ENCODE results near the gene KRT3. TPM values are rescaled to one million over a fixed set of nuclear protein-coding genes. Genes with fewer than 3 reads are reported as not detected.

Gene KRT3
- total RNA-seq, 1 donor from 2014 or later: not detected

DNA sequence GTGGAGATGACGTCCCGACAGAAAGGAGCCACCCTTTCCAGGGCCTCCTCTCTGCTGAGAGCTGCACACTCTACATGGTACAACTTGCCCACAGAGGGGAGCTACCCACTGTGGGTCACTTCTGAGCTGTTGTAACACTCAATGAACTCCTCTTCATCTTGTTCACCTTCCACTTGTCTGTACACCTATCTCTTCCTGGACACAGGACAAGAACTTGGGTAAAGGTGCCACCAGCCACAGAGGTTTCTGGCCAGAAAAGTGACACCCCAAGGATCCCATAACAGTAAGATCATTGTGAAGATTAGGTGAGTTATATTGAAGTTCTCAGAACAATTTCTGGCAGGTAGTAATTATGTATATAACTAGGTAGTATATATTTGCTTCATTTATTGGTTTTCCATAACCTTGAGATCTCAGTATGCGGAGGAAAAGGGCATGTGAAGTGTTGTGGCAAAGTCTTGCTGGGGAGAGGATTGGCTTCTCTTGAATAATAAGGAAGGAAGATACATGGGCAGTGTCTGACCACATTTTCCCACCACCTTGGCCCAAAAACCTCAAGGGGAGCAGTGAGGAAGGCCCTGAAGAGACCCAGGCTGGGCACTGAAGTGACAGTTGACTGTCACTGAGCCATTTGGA lies 53.0 kb downstream of the KRT3 start:
- CTCF ChIA-PET: no interaction called here

DNA sequence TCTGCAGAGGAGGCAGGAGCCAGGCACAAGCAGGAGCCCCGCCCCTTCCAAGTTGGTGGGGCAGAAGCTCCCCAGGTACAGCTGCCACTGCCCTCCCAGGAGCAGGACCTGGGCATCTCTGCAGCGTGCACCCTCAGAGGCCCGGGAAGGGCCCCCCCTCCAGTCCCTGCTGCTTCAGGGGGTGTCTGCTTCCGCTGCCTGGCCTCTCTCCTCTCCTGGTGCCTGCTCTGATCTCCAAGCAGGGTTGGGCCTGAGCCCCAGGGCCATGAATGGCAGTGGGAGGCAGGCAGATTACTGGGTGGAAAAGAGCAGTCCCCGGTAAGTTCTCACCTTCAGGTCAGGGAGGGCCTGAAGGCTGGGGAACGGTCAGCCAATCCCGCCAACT lies 53.7 kb downstream of the KRT3 start:
- TF ChIP-seq, protein P1, sequence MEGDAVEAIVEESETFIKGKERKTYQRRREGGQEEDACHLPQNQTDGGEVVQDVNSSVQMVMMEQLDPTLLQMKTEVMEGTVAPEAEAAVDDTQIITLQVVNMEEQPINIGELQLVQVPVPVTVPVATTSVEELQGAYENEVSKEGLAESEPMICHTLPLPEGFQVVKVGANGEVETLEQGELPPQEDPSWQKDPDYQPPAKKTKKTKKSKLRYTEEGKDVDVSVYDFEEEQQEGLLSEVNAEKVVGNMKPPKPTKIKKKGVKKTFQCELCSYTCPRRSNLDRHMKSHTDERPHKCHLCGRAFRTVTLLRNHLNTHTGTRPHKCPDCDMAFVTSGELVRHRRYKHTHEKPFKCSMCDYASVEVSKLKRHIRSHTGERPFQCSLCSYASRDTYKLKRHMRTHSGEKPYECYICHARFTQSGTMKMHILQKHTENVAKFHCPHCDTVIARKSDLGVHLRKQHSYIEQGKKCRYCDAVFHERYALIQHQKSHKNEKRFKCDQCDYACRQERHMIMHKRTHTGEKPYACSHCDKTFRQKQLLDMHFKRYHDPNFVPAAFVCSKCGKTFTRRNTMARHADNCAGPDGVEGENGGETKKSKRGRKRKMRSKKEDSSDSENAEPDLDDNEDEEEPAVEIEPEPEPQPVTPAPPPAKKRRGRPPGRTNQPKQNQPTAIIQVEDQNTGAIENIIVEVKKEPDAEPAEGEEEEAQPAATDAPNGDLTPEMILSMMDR (IDR thresholded peaks at IDR 0.05): no peak
- Mint-ChIP-seq H3K9me3 (no peaks in the 10 kb centered on the region), H3K27me3 (peaks cover 18% of the 10 kb centered on the region), H3K36me3 (ENCODE audit: low read depth) (no peaks in the 10 kb centered on the region), H3K27ac (no peak overlapping the region), H3K4me3 (no peak overlapping the region), H3K4me1 (no peaks in the 10 kb centered on the region)
- DNase-seq: no peak
- ChIA-PET POLR2A (no interaction called here), CTCF (no interaction called here)
- intact Hi-C loops (cut with micrococcal nuclease): no loop called here
- no peak for ATAC-seq (ENCODE audit: low read depth)

More for the DNA sequence above, 53.0 kb downstream of the KRT3 start:
- ATAC-seq (ENCODE audit: low read depth): no peak
- DNase-seq: no peak
- POLR2A ChIA-PET: no interaction called here
- no peak overlapping the region for H3K4me3 Mint-ChIP-seq
- TF ChIP-seq, protein P1 (IDR thresholded peaks at IDR 0.05): no peak
- no peaks in the 10 kb centered on the region for H3K36me3 Mint-ChIP-seq (ENCODE audit: low read depth)
- intact Hi-C loops (cut with micrococcal nuclease): no loop called here
- H3K27ac Mint-ChIP-seq: no peak overlapping the region
- H3K27me3 Mint-ChIP-seq: peaks cover 20% of the 10 kb centered on the region
- no peaks in the 10 kb centered on the region for H3K9me3 Mint-ChIP-seq
- H3K4me1 Mint-ChIP-seq: no peaks in the 10 kb centered on the region

DNA sequence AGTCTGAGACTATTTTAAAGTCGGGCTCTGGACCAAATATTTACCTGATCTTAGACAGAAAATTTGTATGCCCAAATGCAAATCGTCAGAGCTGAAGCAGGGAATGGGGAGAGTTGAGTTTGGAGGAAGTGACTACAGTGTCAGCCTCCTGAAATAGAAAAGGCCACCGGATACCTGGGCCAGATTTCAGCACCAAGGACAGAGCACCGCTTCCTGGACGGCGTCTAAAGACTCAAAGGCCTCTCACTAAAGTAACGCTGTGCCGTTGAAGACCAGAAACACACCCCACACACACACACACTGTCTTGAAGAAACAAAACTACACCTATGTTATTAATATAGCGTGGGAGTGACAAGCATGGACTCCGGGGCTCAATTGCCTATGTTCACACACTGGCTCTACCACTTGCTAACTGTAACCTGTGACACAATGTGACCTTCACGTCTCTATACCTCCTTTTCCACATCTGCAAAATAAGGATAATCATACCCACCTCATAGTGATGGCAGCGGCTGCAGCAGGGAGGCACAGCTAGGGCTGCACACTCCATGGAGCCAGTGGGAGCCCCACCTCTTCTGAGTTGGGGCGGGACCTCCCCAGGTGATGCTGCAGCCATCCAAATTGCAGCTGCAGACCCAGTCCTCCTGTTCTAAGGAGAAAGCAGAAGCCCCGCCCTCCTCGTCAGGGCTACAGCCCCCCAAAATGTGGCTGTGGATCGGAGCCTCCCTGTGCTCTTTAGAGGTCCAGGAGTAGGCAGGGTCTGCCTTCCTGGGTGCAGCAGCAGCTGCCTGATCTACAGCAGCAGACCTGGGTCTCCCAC lies 54.3 kb downstream of the KRT3 start:
- intact Hi-C loops (cut with micrococcal nuclease): no loop called here
- DNase-seq (no peak), ATAC-seq (ENCODE audit: low read depth) (no peak)
- H3K4me3 Mint-ChIP-seq: no peak overlapping the region
- CTCF ChIA-PET: no interaction called here
- H3K27me3 Mint-ChIP-seq: peaks cover 18% of the 10 kb centered on the region
- H3K9me3 Mint-ChIP-seq: no peaks in the 10 kb centered on the region
- TF ChIP-seq, protein P1 (IDR thresholded peaks at IDR 0.05): no peak
- H3K4me1 Mint-ChIP-seq: no peaks in the 10 kb centered on the region
- no peaks in the 10 kb centered on the region for H3K36me3 Mint-ChIP-seq (ENCODE audit: low read depth)
- POLR2A ChIA-PET: no interaction called here
- no peak overlapping the region for H3K27ac Mint-ChIP-seq

DNA sequence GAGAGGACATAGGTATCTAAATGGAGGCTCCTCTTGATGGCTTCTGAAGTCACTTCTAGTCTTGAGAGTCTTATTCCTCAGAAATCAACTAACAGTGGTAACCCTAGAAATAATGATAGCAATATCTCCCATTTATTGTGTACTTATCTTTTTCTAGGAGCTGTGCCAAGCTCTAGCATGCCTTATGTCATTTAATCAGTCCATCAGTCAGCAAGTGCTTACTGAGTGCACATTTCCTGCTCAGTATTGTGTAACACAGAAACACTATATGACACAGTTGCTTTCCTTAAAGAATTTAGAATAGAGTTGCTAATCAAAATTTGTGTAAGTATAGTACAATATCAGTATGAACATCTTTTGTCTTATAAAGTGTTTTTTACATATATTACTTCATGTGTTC lies 55.3 kb downstream of the KRT3 start:
- intact Hi-C loops (cut with micrococcal nuclease): no loop called here
- Mint-ChIP-seq H3K27ac (no peak overlapping the region), H3K27me3 (peaks cover 18% of the 10 kb centered on the region), H3K4me1 (no peaks in the 10 kb centered on the region), H3K36me3 (ENCODE audit: low read depth) (no peaks in the 10 kb centered on the region), H3K4me3 (no peak overlapping the region), H3K9me3 (no peaks in the 10 kb centered on the region)
- no peak for DNase-seq
- TF ChIP-seq, protein P1 (IDR thresholded peaks at IDR 0.05): no peak
- ATAC-seq (ENCODE audit: low read depth): no peak
- ChIA-PET CTCF (no interaction called here), POLR2A (no interaction called here)

DNA sequence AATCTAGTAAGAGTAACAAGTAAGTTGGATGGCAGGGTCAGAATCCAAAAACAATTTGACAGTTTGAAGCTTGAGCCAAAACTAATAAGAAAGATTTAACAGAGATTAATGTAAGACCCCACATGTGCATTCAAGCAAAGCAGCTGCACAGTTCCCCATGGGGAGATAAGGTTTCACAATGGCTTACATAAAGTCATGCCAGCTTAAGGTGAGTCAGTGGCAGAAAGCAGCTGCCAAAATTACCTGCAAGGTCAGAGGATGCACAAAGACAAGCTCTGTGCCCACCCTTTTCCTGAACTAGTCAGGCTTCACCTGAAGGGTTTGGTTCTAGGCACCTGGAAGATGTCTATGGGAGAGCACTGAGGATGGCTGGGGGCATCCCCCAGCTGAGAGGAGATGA lies 56.0 kb downstream of the KRT3 start:
- TF ChIP-seq, protein P1 (IDR thresholded peaks at IDR 0.05): no peak
- DNase-seq: no peak
- ChIA-PET CTCF (no interaction called here), POLR2A (no interaction called here)
- H3K27ac Mint-ChIP-seq: no peak overlapping the region
- no peak for ATAC-seq (ENCODE audit: low read depth)
- peaks cover 18% of the 10 kb centered on the region for H3K27me3 Mint-ChIP-seq
- no peak overlapping the region for H3K4me3 Mint-ChIP-seq
- H3K36me3 Mint-ChIP-seq (ENCODE audit: low read depth): no peaks in the 10 kb centered on the region
- no peaks in the 10 kb centered on the region for H3K4me1 Mint-ChIP-seq
- intact Hi-C loops (cut with micrococcal nuclease): no loop called here
- no peaks in the 10 kb centered on the region for H3K9me3 Mint-ChIP-seq

Other genes starting within 250 kb of the KRT3 start
- gene KRT71, start 243.0 kb downstream of the KRT3 start, total RNA-seq: not detected in 2 replicates
- not detected in 2 replicates for gene KRT74, start 222.3 kb downstream of the KRT3 start, total RNA-seq
- not detected in 2 replicates for gene KRT72, start 194.7 kb downstream of the KRT3 start, total RNA-seq
- gene KRT73, start 177.6 kb downstream of the KRT3 start, total RNA-seq: not detected in 2 replicates
- gene KRT2, start 143.9 kb downstream of the KRT3 start, total RNA-seq: not detected in 2 replicates
- not detected in 2 replicates for gene KRT1, start 115.7 kb downstream of the KRT3 start, total RNA-seq
- not detected in 2 replicates for gene KRT77, start 92.6 kb downstream of the KRT3 start, total RNA-seq
- gene KRT76, start 18.8 kb downstream of the KRT3 start, total RNA-seq: not detected in 2 replicates
- gene KRT4, start 18.0 kb upstream of the KRT3 start, total RNA-seq: not detected in 2 replicates
- gene KRT79, start 38.2 kb upstream of the KRT3 start, total RNA-seq: not detected in 2 replicates
- not detected in 2 replicates for gene KRT78, start 52.9 kb upstream of the KRT3 start, total RNA-seq
- gene KRT8, start 109.0 kb upstream of the KRT3 start, total RNA-seq: 0.33 and 0.34 TPM in 2 replicates
- 3.9 and 4.7 TPM in 2 replicates for gene KRT18, start 153.0 kb upstream of the KRT3 start, total RNA-seq
- gene EIF4B, start 210.3 kb upstream of the KRT3 start, total RNA-seq: 726 and 733 TPM in 2 replicates